ENCODE measurements around the gene SASH1.

SASH1 gene

DNA sequence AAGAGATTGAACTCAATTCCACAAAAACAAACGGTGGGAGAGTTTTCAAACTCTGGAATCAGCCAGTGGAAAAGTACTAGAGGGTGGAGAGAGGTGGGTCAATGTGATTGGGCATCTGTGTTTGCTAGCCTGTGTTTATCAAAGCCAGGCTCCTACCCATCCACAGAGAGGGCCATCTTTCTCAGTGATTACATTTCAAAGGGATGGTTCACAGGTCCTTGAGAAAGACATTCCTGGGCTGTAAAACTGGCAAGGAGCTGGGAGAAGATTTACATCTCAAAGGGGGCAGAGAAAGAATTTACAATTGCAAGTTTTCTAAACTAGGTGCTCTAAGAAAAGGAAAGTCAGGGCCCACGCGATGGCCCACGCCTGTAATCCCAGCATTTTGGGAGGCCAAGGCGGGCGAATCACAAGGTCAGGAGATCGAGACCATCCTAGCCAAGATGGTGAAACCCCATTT, 257.4 kb downstream of the SASH1 start:
- CTCF ChIA-PET = interaction anchor here (0.7 to 3.6 kb wide), 2 partner anchors 8 to 375 kb away, joined by 3 to 21 read pairs; no protein-coding TSS in a partner anchor
- H3K9me3 ChIP-seq (ENCODE audit: control insufficient read depth, insufficient read depth, low read depth, low read length) = no peaks in the 10 kb centered on the region
- H3K4me3 ChIP-seq (ENCODE audit: low read depth, low read length) = no peak overlapping the region

More for the DNA sequence above, 257.4 kb downstream of the SASH1 start:
- no peak overlapping the region for H3K27ac ChIP-seq (ENCODE audit: extremely low read depth, low read depth, low read length)
- POLR2A ChIA-PET = interaction anchor here (0.5 kb wide), 1 partner anchor 278 kb away, joined by 7 read pairs; no protein-coding TSS in a partner anchor
- H3K4me1 ChIP-seq (ENCODE audit: control insufficient read depth, insufficient read depth, low read length) = no peaks in the 10 kb centered on the region
- H3K36me3 ChIP-seq (ENCODE audit: control insufficient read depth in 2 of 2, insufficient read depth in 1 of 2, low read length in 2 of 2) = no peaks in the 10 kb centered on the region
- TF ChIP-seq ZNF600 (tag by site-specific recombination; IDR thresholded peaks at IDR 0.05) (no peak), ZNF555 (tag by site-specific recombination; conservative IDR thresholded peaks at IDR 0.05) (no peak), TSHZ1 (tag by site-specific recombination; IDR thresholded peaks at IDR 0.05; ENCODE audit: borderline replicate concordance) (no peak), ZNF280C (tag by site-specific recombination; IDR thresholded peaks at IDR 0.05) (no peak), ZNF184 (tag by site-specific recombination; IDR thresholded peaks at IDR 0.05) (no peak), ZNF521 (tag by site-specific recombination; IDR thresholded peaks at IDR 0.05) (no peak), ZNF146 (tag by site-specific recombination; IDR thresholded peaks at IDR 0.05) (no peak), ZSCAN16 (tag by site-specific recombination; IDR thresholded peaks at IDR 0.05) (no peak), ZNF501 (tag by site-specific recombination; IDR thresholded peaks at IDR 0.05) (no peak), ZNF677 (tag by site-specific recombination; IDR thresholded peaks at IDR 0.05) (no peak), KLF9 (tag by site-specific recombination; IDR thresholded peaks at IDR 0.05; ENCODE audit: low read depth) (no peak)
- TF ChIP-seq, protein P1, sequence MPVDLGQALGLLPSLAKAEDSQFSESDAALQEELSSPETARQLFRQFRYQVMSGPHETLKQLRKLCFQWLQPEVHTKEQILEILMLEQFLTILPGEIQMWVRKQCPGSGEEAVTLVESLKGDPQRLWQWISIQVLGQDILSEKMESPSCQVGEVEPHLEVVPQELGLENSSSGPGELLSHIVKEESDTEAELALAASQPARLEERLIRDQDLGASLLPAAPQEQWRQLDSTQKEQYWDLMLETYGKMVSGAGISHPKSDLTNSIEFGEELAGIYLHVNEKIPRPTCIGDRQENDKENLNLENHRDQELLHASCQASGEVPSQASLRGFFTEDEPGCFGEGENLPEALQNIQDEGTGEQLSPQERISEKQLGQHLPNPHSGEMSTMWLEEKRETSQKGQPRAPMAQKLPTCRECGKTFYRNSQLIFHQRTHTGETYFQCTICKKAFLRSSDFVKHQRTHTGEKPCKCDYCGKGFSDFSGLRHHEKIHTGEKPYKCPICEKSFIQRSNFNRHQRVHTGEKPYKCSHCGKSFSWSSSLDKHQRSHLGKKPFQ (tag by site-specific recombination; IDR thresholded peaks at IDR 0.05) = no peak
- TF ChIP-seq, protein P2, sequence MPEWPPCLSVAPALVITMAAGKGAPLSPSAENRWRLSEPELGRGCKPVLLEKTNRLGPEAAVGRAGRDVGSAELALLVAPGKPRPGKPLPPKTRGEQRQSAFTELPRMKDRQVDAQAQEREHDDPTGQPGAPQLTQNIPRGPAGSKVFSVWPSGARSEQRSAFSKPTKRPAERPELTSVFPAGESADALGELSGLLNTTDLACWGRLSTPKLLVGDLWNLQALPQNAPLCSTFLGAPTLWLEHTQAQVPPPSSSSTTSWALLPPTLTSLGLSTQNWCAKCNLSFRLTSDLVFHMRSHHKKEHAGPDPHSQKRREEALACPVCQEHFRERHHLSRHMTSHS (tag by site-specific recombination; IDR thresholded peaks at IDR 0.05) = no peak
- TF ChIP-seq, protein P3, sequence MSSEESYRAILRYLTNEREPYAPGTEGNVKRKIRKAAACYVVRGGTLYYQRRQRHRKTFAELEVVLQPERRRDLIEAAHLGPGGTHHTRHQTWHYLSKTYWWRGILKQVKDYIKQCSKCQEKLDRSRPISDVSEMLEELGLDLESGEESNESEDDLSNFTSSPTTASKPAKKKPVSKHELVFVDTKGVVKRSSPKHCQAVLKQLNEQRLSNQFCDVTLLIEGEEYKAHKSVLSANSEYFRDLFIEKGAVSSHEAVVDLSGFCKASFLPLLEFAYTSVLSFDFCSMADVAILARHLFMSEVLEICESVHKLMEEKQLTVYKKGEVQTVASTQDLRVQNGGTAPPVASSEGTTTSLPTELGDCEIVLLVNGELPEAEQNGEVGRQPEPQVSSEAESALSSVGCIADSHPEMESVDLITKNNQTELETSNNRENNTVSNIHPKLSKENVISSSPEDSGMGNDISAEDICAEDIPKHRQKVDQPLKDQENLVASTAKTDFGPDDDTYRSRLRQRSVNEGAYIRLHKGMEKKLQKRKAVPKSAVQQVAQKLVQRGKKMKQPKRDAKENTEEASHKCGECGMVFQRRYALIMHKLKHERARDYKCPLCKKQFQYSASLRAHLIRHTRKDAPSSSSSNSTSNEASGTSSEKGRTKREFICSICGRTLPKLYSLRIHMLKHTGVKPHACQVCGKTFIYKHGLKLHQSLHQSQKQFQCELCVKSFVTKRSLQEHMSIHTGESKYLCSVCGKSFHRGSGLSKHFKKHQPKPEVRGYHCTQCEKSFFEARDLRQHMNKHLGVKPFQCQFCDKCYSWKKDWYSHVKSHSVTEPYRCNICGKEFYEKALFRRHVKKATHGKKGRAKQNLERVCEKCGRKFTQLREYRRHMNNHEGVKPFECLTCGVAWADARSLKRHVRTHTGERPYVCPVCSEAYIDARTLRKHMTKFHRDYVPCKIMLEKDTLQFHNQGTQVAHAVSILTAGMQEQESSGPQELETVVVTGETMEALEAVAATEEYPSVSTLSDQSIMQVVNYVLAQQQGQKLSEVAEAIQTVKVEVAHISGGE (tag by site-specific recombination; conservative IDR thresholded peaks at IDR 0.05; ENCODE audit: low read depth) = no peak
- TF ChIP-seq, protein P4, sequence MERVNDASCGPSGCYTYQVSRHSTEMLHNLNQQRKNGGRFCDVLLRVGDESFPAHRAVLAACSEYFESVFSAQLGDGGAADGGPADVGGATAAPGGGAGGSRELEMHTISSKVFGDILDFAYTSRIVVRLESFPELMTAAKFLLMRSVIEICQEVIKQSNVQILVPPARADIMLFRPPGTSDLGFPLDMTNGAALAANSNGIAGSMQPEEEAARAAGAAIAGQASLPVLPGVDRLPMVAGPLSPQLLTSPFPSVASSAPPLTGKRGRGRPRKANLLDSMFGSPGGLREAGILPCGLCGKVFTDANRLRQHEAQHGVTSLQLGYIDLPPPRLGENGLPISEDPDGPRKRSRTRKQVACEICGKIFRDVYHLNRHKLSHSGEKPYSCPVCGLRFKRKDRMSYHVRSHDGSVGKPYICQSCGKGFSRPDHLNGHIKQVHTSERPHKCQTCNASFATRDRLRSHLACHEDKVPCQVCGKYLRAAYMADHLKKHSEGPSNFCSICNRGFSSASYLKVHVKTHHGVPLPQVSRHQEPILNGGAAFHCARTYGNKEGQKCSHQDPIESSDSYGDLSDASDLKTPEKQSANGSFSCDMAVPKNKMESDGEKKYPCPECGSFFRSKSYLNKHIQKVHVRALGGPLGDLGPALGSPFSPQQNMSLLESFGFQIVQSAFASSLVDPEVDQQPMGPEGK (tag by site-specific recombination; IDR thresholded peaks at IDR 0.05) = no peak

Data from HEK293 (cell line).